NB4 (cell line): ENCODE measurements around the gene UMAD1.

Source experiments
- DNase-seq: peaks from one replicate; pipeline ENCODE4 v3.0.0; 2010; ENCODE audit warnings: low read depth
- H3K4me3 ChIP-seq: one replicate; pipeline ENCODE4 v1.5.1; 2011; ENCODE audit warnings: mild to moderate bottlenecking, low read depth, low read length, moderate library complexity
- MYC ChIP-seq: IDR thresholded peaks from 2 replicates; pipeline ENCODE4 v1.6.1; 2011; ENCODE audit warnings: low read depth, low read length
- POLR2A ChIP-seq: IDR thresholded peaks from 2 replicates; pipeline ENCODE4 v1.6.1; 2011; ENCODE audit warnings: mild to moderate bottlenecking; ENCODE audit not compliant: insufficient read length; ENCODE audit errors: extremely low read depth
- TF ChIP-seq, protein P1 (sequence below): IDR thresholded peaks from one replicate; pipeline ENCODE4 v1.5.1; 2012; ENCODE audit warnings: low read depth, low read length
- TF ChIP-seq, protein P2 (sequence below): IDR thresholded peaks from 2 replicates; pipeline ENCODE4 v1.6.1; 2011; ENCODE audit warnings: low read depth, low read length

The UMAD1 gene

GRCh38 chr7:7870555-7870954, 230.0 kb downstream of the UMAD1 start:
- no peak for DNase-seq
- no peak overlapping the region for H3K4me3 ChIP-seq
- TF ChIP-seq POLR2A (no peak), MYC (no peak)
- TF ChIP-seq, protein P1, sequence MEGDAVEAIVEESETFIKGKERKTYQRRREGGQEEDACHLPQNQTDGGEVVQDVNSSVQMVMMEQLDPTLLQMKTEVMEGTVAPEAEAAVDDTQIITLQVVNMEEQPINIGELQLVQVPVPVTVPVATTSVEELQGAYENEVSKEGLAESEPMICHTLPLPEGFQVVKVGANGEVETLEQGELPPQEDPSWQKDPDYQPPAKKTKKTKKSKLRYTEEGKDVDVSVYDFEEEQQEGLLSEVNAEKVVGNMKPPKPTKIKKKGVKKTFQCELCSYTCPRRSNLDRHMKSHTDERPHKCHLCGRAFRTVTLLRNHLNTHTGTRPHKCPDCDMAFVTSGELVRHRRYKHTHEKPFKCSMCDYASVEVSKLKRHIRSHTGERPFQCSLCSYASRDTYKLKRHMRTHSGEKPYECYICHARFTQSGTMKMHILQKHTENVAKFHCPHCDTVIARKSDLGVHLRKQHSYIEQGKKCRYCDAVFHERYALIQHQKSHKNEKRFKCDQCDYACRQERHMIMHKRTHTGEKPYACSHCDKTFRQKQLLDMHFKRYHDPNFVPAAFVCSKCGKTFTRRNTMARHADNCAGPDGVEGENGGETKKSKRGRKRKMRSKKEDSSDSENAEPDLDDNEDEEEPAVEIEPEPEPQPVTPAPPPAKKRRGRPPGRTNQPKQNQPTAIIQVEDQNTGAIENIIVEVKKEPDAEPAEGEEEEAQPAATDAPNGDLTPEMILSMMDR: no peak
- TF ChIP-seq, protein P2, sequence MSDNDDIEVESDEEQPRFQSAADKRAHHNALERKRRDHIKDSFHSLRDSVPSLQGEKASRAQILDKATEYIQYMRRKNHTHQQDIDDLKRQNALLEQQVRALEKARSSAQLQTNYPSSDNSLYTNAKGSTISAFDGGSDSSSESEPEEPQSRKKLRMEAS: no peak

DNA sequence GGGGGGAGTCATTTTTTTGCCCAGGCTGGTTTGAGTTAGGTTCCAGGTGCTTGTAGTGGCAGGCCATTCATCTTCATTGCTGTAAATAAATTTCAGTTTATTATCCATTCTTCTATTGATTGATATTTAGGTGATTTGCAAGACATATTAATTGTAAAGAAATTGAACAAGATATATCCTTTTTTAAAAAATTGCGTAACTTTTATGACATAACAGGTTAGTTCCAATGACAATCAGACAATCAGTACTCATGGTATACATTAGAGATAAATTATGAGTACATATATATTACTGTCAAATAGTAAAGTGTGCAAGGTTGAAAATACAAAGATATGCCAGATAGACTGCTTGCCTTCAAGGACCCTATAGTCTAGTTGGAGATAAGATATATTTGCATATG, 235.9 kb downstream of the UMAD1 start:
- H3K4me3 ChIP-seq: no peak overlapping the region
- DNase-seq: no peak
- TF ChIP-seq MYC: no peak
- TF ChIP-seq, protein P1: no peak

- TF ChIP-seq, protein P1: no peak
- TF ChIP-seq MYC (no peak), POLR2A (no peak)
- TF ChIP-seq, protein P2: no peak
- no peak overlapping the region for H3K4me3 ChIP-seq
- no peak for DNase-seq
Measured at GRCh38 chr7:7881581-7881980, 241.0 kb downstream of the UMAD1 start.

DNA sequence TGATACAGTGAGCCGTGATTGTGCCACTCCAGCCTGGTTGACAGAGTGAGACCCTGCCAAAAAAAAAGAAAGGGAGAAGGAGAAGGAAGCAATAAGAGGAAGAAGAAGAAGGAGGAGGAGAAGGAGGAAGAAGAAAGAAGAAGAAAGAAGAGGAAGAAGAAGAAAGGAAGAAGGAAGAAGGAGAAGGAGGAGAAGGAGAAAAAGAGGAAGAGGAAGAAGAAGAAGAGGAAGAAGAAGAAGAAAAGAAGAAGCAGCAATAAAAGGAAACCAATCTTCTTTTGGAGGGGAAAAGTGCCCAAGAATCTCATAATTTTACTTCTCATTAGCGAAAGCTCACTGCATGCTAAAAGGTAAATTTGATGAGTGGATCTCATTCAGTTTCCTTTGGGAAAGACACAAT, 242.3 kb downstream of the UMAD1 start:
- DNase-seq: no peak
- no peak overlapping the region for H3K4me3 ChIP-seq
- TF ChIP-seq MYC (no peak), POLR2A (no peak)
- TF ChIP-seq, protein P2: no peak
- TF ChIP-seq, protein P1: no peak

- TF ChIP-seq, protein P2: no peak
- TF ChIP-seq POLR2A (no peak), MYC (no peak)
- TF ChIP-seq, protein P1: no peak
- H3K4me3 ChIP-seq: no peak overlapping the region
- no peak for DNase-seq
Measured at GRCh38 chr7:7883394-7883793, 242.8 kb downstream of the UMAD1 start.

DNA sequence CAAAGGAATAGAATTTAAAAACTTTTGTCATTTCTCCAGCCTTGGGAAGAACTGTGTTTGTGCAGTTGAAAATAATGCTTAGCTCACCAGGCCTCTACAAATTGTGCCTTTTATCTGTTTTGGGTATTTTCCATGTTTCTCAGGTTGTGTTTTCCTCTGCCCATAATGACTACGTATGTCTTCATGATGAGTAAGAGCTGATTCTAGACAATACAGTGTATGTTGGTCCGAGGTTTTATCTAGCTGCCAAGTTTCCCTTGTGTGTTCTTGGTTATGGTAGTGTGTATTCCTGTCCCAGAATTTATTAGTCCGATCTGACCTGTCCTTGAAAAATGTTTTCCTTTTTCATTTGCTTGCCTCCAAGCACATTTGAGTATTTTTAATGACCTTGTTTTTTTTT, 244.3 kb downstream of the UMAD1 start:
- DNase-seq: no peak

More for the DNA sequence above, 244.3 kb downstream of the UMAD1 start:
- TF ChIP-seq MYC: no peak
- TF ChIP-seq, protein P2: no peak
- TF ChIP-seq POLR2A: no peak
- TF ChIP-seq, protein P1: no peak
- H3K4me3 ChIP-seq: no peak overlapping the region
